Endothelial cell of umbilical vein (primary cell): ENCODE data around the gene GPANK1. TPM values are rescaled to one million over a fixed set of nuclear protein-coding genes. Genes with fewer than 3 reads are reported as not detected.

Experiments
- BruUV-seq: library from RNA; stranded (reverse); fragments of 400-500 nt; replicated peaks from 2 replicates; lab custom pipeline; 2021; lab: Mats Ljungman, UMichigan
- CTCF ChIA-PET: fragments of 300-600, 350-600 bp; sonication (Branson Sonifier 250); formaldehyde crosslinking; loops from one replicate; lab custom pipeline; 2021; ENCODE audit warnings: antibody characterized with exemption, inconsistent platforms; lab: Charles Lee
- POLR2A ChIA-PET: fragments of 300-600, 350-600 bp; sonication (Branson Sonifier 250); formaldehyde crosslinking; loops from one replicate; lab custom pipeline; 2021; ENCODE audit warnings: antibody characterized with exemption, inconsistent platforms; lab: Charles Lee
- DNase-seq: peaks from one replicate; pipeline ENCODE4 v3.0.0-alpha.2; 2011; ENCODE audit warnings: low read depth, low spot score
- FAIRE-seq: peaks from 2 replicates; lab custom pipeline; 2011; peaks lifted over from hg19 to GRCh38; lab: Jason Lieb, UNC
- H2AFZ ChIP-seq: 2 replicates; pipeline ENCODE4 v1.6.0; 2012; ENCODE audit warnings: low read depth, low read length, control low read depth, inconsistent platforms
- H3K27ac ChIP-seq: 2 replicates; pipeline ENCODE4 v1.5.1; 2011; ENCODE audit warnings: low read depth, mild to moderate bottlenecking, control low read depth, low read length, moderate library complexity; ENCODE audit not compliant: insufficient read depth
- H3K27me3 ChIP-seq, 2 experiments: 2 replicates each; pipeline versions ENCODE4 v1.6.0 to v1.6.1; 2011; ENCODE audit warnings: low read length in 2 of 2, mixed read lengths in 1 of 2; ENCODE audit not compliant: control insufficient read depth in 2 of 2, insufficient read depth in 2 of 2
- H3K36me3 ChIP-seq, 2 experiments: 2 replicates in 1 of 2; 3 replicates in 1 of 2; pipeline ENCODE4 v1.5.1; 2011; ENCODE audit warnings: low read length in 2 of 2, mild to moderate bottlenecking in 1 of 2, moderate library complexity in 1 of 2; ENCODE audit not compliant: control insufficient read depth in 2 of 2, insufficient read depth in 2 of 2; ENCODE audit errors: extremely low read depth in 1 of 2
- H3K4me1 ChIP-seq: 3 replicates; pipeline ENCODE4 v1.5.1; 2011; ENCODE audit warnings: mild to moderate bottlenecking, low read length; ENCODE audit not compliant: control insufficient read depth, insufficient read depth; ENCODE audit errors: extremely low read depth
- H3K4me2 ChIP-seq: 2 replicates; pipeline ENCODE4 v1.6.1; 2011; ENCODE audit warnings: low read length, control low read depth, mixed read lengths; ENCODE audit not compliant: insufficient read depth
- H3K4me3 ChIP-seq, 3 experiments: fragments of 200-600 bp in 1 of 3; sonication (generic), shearing (Covaris generic) in 1 of 3; replicated peaks in 1 of 3; 2 replicates each; pipeline ENCODE4 v1.5.1; 2011 to 2016; ENCODE audit warnings: control low read depth in 3 of 3, low read length in 3 of 3, mild to moderate bottlenecking in 2 of 3, inconsistent platforms in 1 of 3, low read depth in 1 of 3, moderate library complexity in 1 of 3; ENCODE audit not compliant: insufficient read depth in 1 of 3
- H3K79me2 ChIP-seq: 2 replicates; pipeline ENCODE4 v1.6.0; 2012; ENCODE audit warnings: low read length, inconsistent platforms; ENCODE audit not compliant: control insufficient read depth, insufficient read depth
- H3K9ac ChIP-seq: replicated peaks from 2 replicates; pipeline ENCODE3; 2011; ENCODE audit warnings: low read length, control low read depth; ENCODE audit not compliant: insufficient read depth; ENCODE audit errors: extremely low read depth
- H3K9me1 ChIP-seq: replicated peaks from 3 replicates; pipeline ENCODE4 v1.6.0; 2011; ENCODE audit warnings: mild to moderate bottlenecking, low read length; ENCODE audit not compliant: control insufficient read depth, insufficient read depth; ENCODE audit errors: extremely low read depth
- H3K9me3 ChIP-seq: replicated peaks from 2 replicates; pipeline ENCODE4 v1.5.1; 2012; ENCODE audit warnings: low read length, inconsistent platforms; ENCODE audit not compliant: control insufficient read depth, insufficient read depth
- H4K20me1 ChIP-seq: replicated peaks from 2 replicates; pipeline ENCODE3; 2011; ENCODE audit warnings: mild to moderate bottlenecking, low read length; ENCODE audit not compliant: control insufficient read depth, insufficient read depth; ENCODE audit errors: extremely low read depth
- CTCF ChIP-seq, 2 donors: IDR thresholded peaks; 1 replicate in 1 of 2; 2 replicates in 1 of 2; pipeline ENCODE4 v1.5.1; 2011; ENCODE audit warnings: low read length in 2 of 2, mild to moderate bottlenecking in 2 of 2, moderate library complexity in 2 of 2, control low read depth in 1 of 2, inconsistent platforms in 1 of 2, low read depth in 1 of 2; ENCODE audit not compliant: insufficient read depth in 1 of 2; ENCODE audit errors: extremely low read depth in 1 of 2
- EZH2 ChIP-seq: IDR thresholded peaks from 2 replicates; pipeline ENCODE4 v1.6.1; 2012; ENCODE audit warnings: borderline replicate concordance, low read depth, mild to moderate bottlenecking, moderate library complexity, low read length, inconsistent platforms; ENCODE audit not compliant: severe bottlenecking
- FOS ChIP-seq: IDR thresholded peaks from 2 replicates; pipeline ENCODE4 v1.6.1; 2011; ENCODE audit warnings: mild to moderate bottlenecking, low read length, moderate library complexity, borderline replicate concordance; ENCODE audit not compliant: insufficient read depth
- JUN ChIP-seq: IDR thresholded peaks from 2 replicates; pipeline ENCODE4 v1.6.1; 2011; ENCODE audit warnings: borderline replicate concordance, low read depth; ENCODE audit not compliant: insufficient read length, insufficient read depth
- MAX ChIP-seq: IDR thresholded peaks from 2 replicates; pipeline ENCODE4 v1.6.1; 2011; ENCODE audit not compliant: insufficient read depth, insufficient read length
- MYC ChIP-seq: IDR thresholded peaks from one replicate; pipeline ENCODE4 v1.6.1; 2011; ENCODE audit warnings: mild to moderate bottlenecking, low read depth, low read length
- POLR2A ChIP-seq: IDR thresholded peaks from 2 replicates; pipeline ENCODE4 v1.6.1; 2012; ENCODE audit warnings: low read depth, mild to moderate bottlenecking, control low read depth, low read length
- POLR2AphosphoS5 ChIP-seq: IDR thresholded peaks from 2 replicates; pipeline ENCODE4 v1.6.1; 2012; ENCODE audit warnings: low read depth, mild to moderate bottlenecking, control low read depth, low read length, moderate library complexity; ENCODE audit not compliant: insufficient read depth
- dilution Hi-C: fragments of 300-500 bp; cut with MboI; formaldehyde crosslinking; loops from one replicate; pipeline ENCODE4 v1.15.0; 2019; ENCODE audit warnings: low sequenced_read_pairs; ENCODE audit not compliant: extremely low pct_ligation_motif_present
- intact Hi-C: fragments of 100-400 bp; cut with micrococcal nuclease; formaldehyde crosslinking; loops from one replicate; pipeline ENCODE4 v1.10.0; 2022
- polyA plus RNA-seq, 4 experiments: library from polyadenylated mRNA; depleted of rRNA in 3 of 4; stranded (reverse) in 3 of 4; unstranded in 1 of 4; fragments of >200 nt; gene quantifications; 2 replicates each; pipeline versions ENCODE4 v1.2.1 to v1.2.3, GENCODE V29; 2011 to 2012; ENCODE audit warnings: missing spikeins in 1 of 4
- total RNA-seq: library from RNA; stranded (reverse); gene quantifications from 2 replicates; pipeline ENCODE4 v1.2.3, GENCODE V29; 2021

The GPANK1 gene
- total and polyA plus RNA-seq, 2 donors (not counting 3 experiments of a cell fraction or from before 2014, with no cell fraction given), result 12.6 to 17.5 TPM

- Histone ChIP-seq H3K27ac (peak within 1 kb of the TSS; percentile 77), H3K36me3 (peaks cover 21 to 24% of the 10 kb centered on the region in 2 experiments), H3K9ac (peak within 1 kb of the TSS; percentile 79), H3K4me1 (peaks cover 28% of the 10 kb centered on the region), H3K9me1 (no peaks in the 10 kb centered on the region), H3K27me3 (no peaks in the 10 kb centered on the region), H3K79me2 (peaks cover 32% of the 10 kb centered on the region), H4K20me1 (no peaks in the 10 kb centered on the region), H3K4me2 (peak within 1 kb of the TSS; percentile 86), H3K4me3 (peak within 1 kb of the TSS; percentile 70 to 94 (median 72)), H2AFZ (peak within 1 kb of the TSS; percentile 60), H3K9me3 (no peaks in the 10 kb centered on the region)
- intact Hi-C loops, result loop anchor here (1.0 to 10.0 kb wide), 7 partner anchors 13 to 529 kb away; partner anchors contain the start of genes ATP6V1G2, BAG6, GPSM3 and LY6G5C
- FAIRE-seq, result peak; percentile 99
- ChIA-PET CTCF (interaction anchor here (1.3 to 1.7 kb wide), 2 partner anchors 26 to 141 kb away, joined by 4 read pairs; partner anchors contain the start of gene LSM2), POLR2A (interaction anchor here (0.6 to 1.2 kb wide), 6 partner anchors 13 to 162 kb away, joined by 3 to 5 read pairs (median 4); partner anchors contain the start of genes ABHD16A, BAG6, HSPA1B and NFKBIL1)
- dilution Hi-C loops, result no loop called here
- peak; percentile 97 for DNase-seq
- peak; percentile 80 for TF ChIP-seq POLR2AphosphoS5
- no peak for TF ChIP-seq EZH2
- no peak for TF ChIP-seq JUN
- TF ChIP-seq MAX, result no peak
- TF ChIP-seq CTCF (IDR thresholded peaks at IDR 0.05; ENCODE audit: extremely low read depth in 1 of 2, insufficient read depth in 1 of 2, low read depth in 1 of 2, low read length in 2 of 2), result peak in 1 of 2 donors; percentile 13
- TF ChIP-seq POLR2A, result peak; percentile 54
- TF ChIP-seq MYC, result no peak
- no peak for TF ChIP-seq FOS
- no TSS peak for BruUV-seq
These were observed 922 bp upstream of the GPANK1 start, which contains the start of gene CSNK2B for GRCh38 chr6:31665501-31666336. CSNK2B (plus strand) TSS chr6:31666080; CDS start chr6:31666832, 752 bp downstream.
